Stimulated activated CD8-positive, alpha-beta memory T cell treated with anti-CD3 and anti-CD28 coated beads, Interleukin-4, amount 100 ng/mL, for 4 hours (primary cell): Measurements from ENCODE around the gene CHP1.
"Not testable (repeated sequence)": the region's sequence is repeated elsewhere in the genome, so short reads cannot be mapped to it uniquely, and the experiment has no call there.

ENCODE experiments used
- DNase-seq, 2 donors: peaks; one replicate each; pipeline ENCODE4 v3.0.0-alpha.2; 2020; ENCODE audit warnings: low read depth in 2 of 2, low spot score in 1 of 2

CHP1 gene

GRCh38 chr15:41230650-41231421, at the start of gene CHP1, which contains the start of gene EXD1:
Gene CHP1 (plus strand): TSS chr15:41231268. CDS start chr15:41231383, 115 bp downstream.
Gene EXD1 (minus strand): TSS chr15:41230757. CDS start chr15:41226575, 4,182 bp downstream.
- peak; percentile 82 to 92 for DNase-seq

GRCh38 chr15:41182266-41182665, 48.8 kb upstream of the CHP1 start:
- DNase-seq: no peak

- DNase-seq: no peak
These were observed 47.5 kb upstream of the CHP1 start for GRCh38 chr15:41183581-41183980.

GRCh38 chr15:41194444-41194843, 36.6 kb upstream of the CHP1 start:
- no peak for DNase-seq

- DNase-seq: no peak
These were observed 31.6 kb upstream of the CHP1 start for GRCh38 chr15:41199470-41199869.

GRCh38 chr15:41203395-41203794, 27.7 kb upstream of the CHP1 start:
- no peak for DNase-seq

- no peak for DNase-seq
These were observed 25.8 kb upstream of the CHP1 start for GRCh38 chr15:41205315-41205714.

GRCh38 chr15:41207687-41208448, 23.2 kb upstream of the CHP1 start:
- no peak for DNase-seq

GRCh38 chr15:41215708-41216107, 15.4 kb upstream of the CHP1 start:
- DNase-seq: no peak

- no peak for DNase-seq
These were observed 12.2 kb upstream of the CHP1 start for GRCh38 chr15:41218851-41219250.

- DNase-seq: no peak
These were observed 11.7 kb upstream of the CHP1 start for GRCh38 chr15:41219381-41219780.

GRCh38 chr15:41230345-41230649, 771 bp upstream of the CHP1 start:
- no peak for DNase-seq

- DNase-seq: no peak
These were observed 556 bp downstream of the CHP1 start for GRCh38 chr15:41231422-41232226.

GRCh38 chr15:41233367-41233771, 2.3 kb downstream of the CHP1 start:
- no peak for DNase-seq

- DNase-seq: not testable (repeated sequence)
These were observed 4.2 kb downstream of the CHP1 start for GRCh38 chr15:41235228-41235627.

GRCh38 chr15:41235929-41236328, 4.9 kb downstream of the CHP1 start:
- DNase-seq: no peak

- DNase-seq: no peak
These were observed 7.0 kb downstream of the CHP1 start for GRCh38 chr15:41238100-41238499.

- no peak for DNase-seq
These were observed 10.3 kb downstream of the CHP1 start for GRCh38 chr15:41241221-41241964.

- not testable (repeated sequence) for DNase-seq
These were observed 19.7 kb downstream of the CHP1 start for GRCh38 chr15:41250745-41251144.

- no peak for DNase-seq
These were observed 20.3 kb downstream of the CHP1 start for GRCh38 chr15:41251411-41251810.

GRCh38 chr15:41254560-41254959, 23.5 kb downstream of the CHP1 start:
- no peak for DNase-seq
